ENCODE data around the gene ITSN1. TPM values are rescaled to one million over a fixed set of nuclear protein-coding genes. Genes with fewer than 3 reads are reported as not detected.

The ITSN1 gene
- total and polyA plus RNA-seq, 7 donors = 10.8 to 45.4 (median 35.7) TPM

GRCh38 chr21:33871171-33871570 is 228.9 kb downstream of the ITSN1 start:
- H3K27me3 ChIP-seq = no peaks in the 10 kb centered on the region
- TF ChIP-seq EP300 (IDR thresholded peaks at IDR 0.05) (no peak), POLR2AphosphoS5 (IDR thresholded peaks at IDR 0.05) (no peak), CTCF (IDR thresholded peaks at IDR 0.05) (no peak)
- intact Hi-C loops (cut with DNase I) = no loop called here
- H3K4me1 ChIP-seq = peaks cover 0 to 4% (median 0%) of the 10 kb centered on the region in 4 donors
- no peaks in the 10 kb centered on the region for H3K36me3 ChIP-seq
- no peak overlapping the region for H3K4me3 ChIP-seq
- no peaks in the 10 kb centered on the region for H3K9me3 ChIP-seq
- DNase-seq = no peak
- H3K27ac ChIP-seq = no peak overlapping the region
- WGBS, 2 donors = 83 to 93% methylated on average over 5 of the region's 5 CpGs

- Histone ChIP-seq H3K4me3 (no peak overlapping the region), H3K27ac (no peak overlapping the region), H3K9me3 (no peaks in the 10 kb centered on the region), H3K4me1 (no peaks in the 10 kb centered on the region), H3K36me3 (no peaks in the 10 kb centered on the region), H3K27me3 (no peaks in the 10 kb centered on the region)
- 88 to 89% methylated on average over 4 of the region's 4 CpGs for WGBS, 2 donors
- DNase-seq = no peak
- intact Hi-C loops (cut with DNase I) = no loop called here
- TF ChIP-seq CTCF (IDR thresholded peaks at IDR 0.05) (no peak), POLR2AphosphoS5 (IDR thresholded peaks at IDR 0.05) (no peak), EP300 (IDR thresholded peaks at IDR 0.05) (no peak)
Observed at GRCh38 chr21:33872881-33873515, 230.7 kb downstream of the ITSN1 start.

- 94 to 96% methylated on average over 7 of the region's 7 CpGs for WGBS, 2 donors
- intact Hi-C loops (cut with DNase I) = no loop called here
- peak; percentile 25 for DNase-seq
Observed at GRCh38 chr21:33874161-33874560, 231.9 kb downstream of the ITSN1 start.

GRCh38 chr21:33875026-33875695 is 232.9 kb downstream of the ITSN1 start:
- Histone ChIP-seq H3K36me3 (no peaks in the 10 kb centered on the region), H3K9me3 (no peaks in the 10 kb centered on the region), H3K4me1 (no peaks in the 10 kb centered on the region), H3K27me3 (no peaks in the 10 kb centered on the region), H3K27ac (no peak overlapping the region), H3K4me3 (no peak overlapping the region)
- TF ChIP-seq CTCF (IDR thresholded peaks at IDR 0.05) (no peak), POLR2A (IDR thresholded peaks at IDR 0.05) (no peak), POLR2AphosphoS5 (IDR thresholded peaks at IDR 0.05) (no peak), EP300 (IDR thresholded peaks at IDR 0.05) (no peak)
- intact Hi-C loops (cut with DNase I) = no loop called here
- no peak for DNase-seq
- WGBS, 2 donors = 92% methylated on average over 20 of the region's 20 CpGs

More at GRCh38 chr21:33874161-33874560, 231.9 kb downstream of the ITSN1 start:
- no peaks in the 10 kb centered on the region for H3K9me3 ChIP-seq
- H3K27me3 ChIP-seq = no peaks in the 10 kb centered on the region
- no peak overlapping the region for H3K4me3 ChIP-seq
- H3K36me3 ChIP-seq = no peaks in the 10 kb centered on the region
- TF ChIP-seq POLR2A (IDR thresholded peaks at IDR 0.05) = no peak
- TF ChIP-seq CTCF (IDR thresholded peaks at IDR 0.05) = no peak
- no peak for TF ChIP-seq EP300 (IDR thresholded peaks at IDR 0.05)
- no peak for TF ChIP-seq POLR2AphosphoS5 (IDR thresholded peaks at IDR 0.05)
- H3K27ac ChIP-seq = no peak overlapping the region
- H3K4me1 ChIP-seq = no peaks in the 10 kb centered on the region
